Tibial artery (tissue), 4 donors: ENCODE data around the gene CHRM4.
"Not testable (repeated sequence)": the region's sequence is repeated elsewhere in the genome, so short reads cannot be mapped to it uniquely, and the experiment has no call there.

ENCODE experiments used
- DNase-seq, 2 donors: peaks; one replicate each; pipeline ENCODE4 v3.0.0-alpha.2; 2019
- H3K27ac ChIP-seq, 2 donors: fragments of 200-600 bp; sonication (generic) in 1 of 2; 1 replicate in 1 of 2; 2 replicates in 1 of 2; pipeline ENCODE4 v1.5.1; 2018 to 2019; ENCODE audit warnings: mild to moderate bottlenecking in 1 of 2
- H3K27me3 ChIP-seq, 2 donors: fragments of 200-600 bp; sonication (generic) in 1 of 2; one replicate each; pipeline versions ENCODE4 v1.5.1 to v1.6.0; 2016 to 2019
- H3K36me3 ChIP-seq, 3 donors: fragments of 200-600 bp; sonication (generic) in 2 of 3; one replicate each; pipeline ENCODE4 v1.5.1; 2016 to 2019; ENCODE audit warnings: mild to moderate bottlenecking in 2 of 3
- H3K4me1 ChIP-seq, 4 donors: fragments of 200-600 bp; sonication (generic) in 2 of 4; 1 replicate in 3 of 4; 2 replicates in 1 of 4; pipeline ENCODE4 v1.5.1; 2016 to 2019
- H3K4me3 ChIP-seq, 2 donors: fragments of 200-600 bp; sonication (generic) in 1 of 2; 1 replicate in 1 of 2; 2 replicates in 1 of 2; pipeline ENCODE4 v1.5.1; 2018 to 2019; ENCODE audit warnings: mild to moderate bottlenecking in 2 of 2
- H3K9me3 ChIP-seq, 3 donors: fragments of 200-600 bp; sonication (generic) in 1 of 3; one replicate each; pipeline ENCODE4 v1.5.1; 2016 to 2019
- CTCF ChIP-seq, 2 experiments: fragments of 200-600 bp in 1 of 2; fragments of 450-650 bp in 1 of 2; IDR thresholded peaks; one replicate each; pipeline ENCODE4 v1.5.1; 2017 to 2019; ENCODE audit warnings: antibody characterized with exemption in 2 of 2, mild to moderate bottlenecking in 1 of 2, moderate library complexity in 1 of 2
- intact Hi-C: fragments of 100-400 bp; cut with DNase I; formaldehyde crosslinking; loops from one replicate; pipeline ENCODE4 v1.15.0; 2023; ENCODE audit warnings: low total_unique reads

CHRM4 gene

GRCh38 chr11:46377290-46377689, 14.3 kb downstream of the CHRM4 start:
- TF ChIP-seq CTCF (IDR thresholded peaks at IDR 0.05), result no peak
- intact Hi-C loops, result no loop called here
- peaks cover 18 to 58% (median 49%) of the 10 kb centered on the region in 3 donors for H3K36me3 ChIP-seq
- DNase-seq, result no peak
- H3K27ac ChIP-seq, result no peak overlapping the region
- no peak overlapping the region for H3K4me3 ChIP-seq
- H3K4me1 ChIP-seq, result peaks cover 5 to 25% (median 21%) of the 10 kb centered on the region in 4 donors
- no peaks in the 10 kb centered on the region for H3K9me3 ChIP-seq
- H3K27me3 ChIP-seq, result peaks cover 0 to 12% of the 10 kb centered on the region in 2 donors

GRCh38 chr11:46376258-46377050, 15.1 kb downstream of the CHRM4 start:
- Histone ChIP-seq H3K27ac (no peak overlapping the region), H3K9me3 (no peaks in the 10 kb centered on the region), H3K27me3 (peaks cover 0 to 4% of the 10 kb centered on the region in 2 donors), H3K4me3 (no peak overlapping the region), H3K36me3 (peaks cover 27 to 66% (median 58%) of the 10 kb centered on the region in 3 donors), H3K4me1 (peaks cover 0 to 17% (median 12%) of the 10 kb centered on the region in 4 donors)
- no peak for TF ChIP-seq CTCF (IDR thresholded peaks at IDR 0.05)
- intact Hi-C loops, result no loop called here
- no peak for DNase-seq

- intact Hi-C loops, result no loop called here
- no peak for DNase-seq
- Histone ChIP-seq H3K27me3 (no peaks in the 10 kb centered on the region), H3K36me3 (peaks cover 27 to 73% (median 63%) of the 10 kb centered on the region in 3 donors), H3K4me3 (no peak overlapping the region), H3K4me1 (peaks cover 0 to 8% (median 4%) of the 10 kb centered on the region in 4 donors), H3K9me3 (no peaks in the 10 kb centered on the region), H3K27ac (no peak overlapping the region)
- TF ChIP-seq CTCF (IDR thresholded peaks at IDR 0.05), result no peak
Observed at GRCh38 chr11:46375392-46376101, 16.0 kb downstream of the CHRM4 start.

- Histone ChIP-seq H3K27ac (no peak overlapping the region), H3K27me3 (no peaks in the 10 kb centered on the region), H3K4me1 (peaks cover 0 to under 1% (median 0%) of the 10 kb centered on the region in 4 donors), H3K9me3 (no peaks in the 10 kb centered on the region), H3K4me3 (no peak overlapping the region), H3K36me3 (peaks cover 27 to 80% (median 63%) of the 10 kb centered on the region in 3 donors)
- no peak for TF ChIP-seq CTCF (IDR thresholded peaks at IDR 0.05)
- no peak for DNase-seq
- intact Hi-C loops, result no loop called here
Observed at GRCh38 chr11:46374815-46375214, 16.8 kb downstream of the CHRM4 start.

- no peak overlapping the region for H3K27ac ChIP-seq
- intact Hi-C loops, result no loop called here
- no peak for TF ChIP-seq CTCF (IDR thresholded peaks at IDR 0.05)
- H3K4me1 ChIP-seq, result no peaks in the 10 kb centered on the region
- H3K27me3 ChIP-seq, result no peaks in the 10 kb centered on the region
- H3K9me3 ChIP-seq, result no peaks in the 10 kb centered on the region
- DNase-seq, result no peak
- H3K4me3 ChIP-seq, result no peak overlapping the region
- peaks cover 27 to 86% (median 63%) of the 10 kb centered on the region in 3 donors for H3K36me3 ChIP-seq
Observed at GRCh38 chr11:46373787-46374740, 17.5 kb downstream of the CHRM4 start.

GRCh38 chr11:46372501-46372900, 19.1 kb downstream of the CHRM4 start:
- H3K9me3 ChIP-seq, DNase-seq, intact Hi-C loops, H3K4me3 ChIP-seq, H3K27ac ChIP-seq, H3K4me1 ChIP-seq, H3K27me3 ChIP-seq: not testable (repeated sequence)
- H3K36me3 ChIP-seq, result peaks cover 27 to 93% (median 74%) of the 10 kb centered on the region in 3 donors
